DMS153 treated with DMSO at 0.1 percent for 48 hours (cell line): Measurements from ENCODE around the gene CARS1.

ENCODE experiments used
- DNase-seq: peaks from one replicate; lab custom pipeline; 2025; ENCODE audit not compliant: unreplicated experiment; lab: John Stamatoyannopoulos, UW

Gene CARS1

GRCh38 chr11:2994336-2994730 is 62.9 kb downstream of the CARS1 start:
- DNase-seq, result no peak

GRCh38 chr11:2992997-2993325 is 64.3 kb downstream of the CARS1 start:
- DNase-seq, result no peak

- DNase-seq, result peak; percentile 90
Observed at GRCh38 chr11:2992234-2992996, 64.8 kb downstream of the CARS1 start, which contains the start of gene NAP1L4. Gene NAP1L4, minus strand, starts transcription at chr11:2992329. Its CDS starts 13,109 bp downstream, at chr11:2979220.

- no peak for DNase-seq
Observed at GRCh38 chr11:2991452-2992233, 65.6 kb downstream of the CARS1 start.

- no peak for DNase-seq
Observed at GRCh38 chr11:2990617-2991451, 66.4 kb downstream of the CARS1 start.

GRCh38 chr11:2989551-2989950 is 67.7 kb downstream of the CARS1 start:
- no peak for DNase-seq

- DNase-seq, result no peak
Observed at GRCh38 chr11:2989006-2989405, 68.2 kb downstream of the CARS1 start.

- DNase-seq, result no peak
Observed at GRCh38 chr11:2987881-2988861, 69.1 kb downstream of the CARS1 start.

GRCh38 chr11:2983908-2984307 is 73.3 kb downstream of the CARS1 start:
- no peak for DNase-seq

- DNase-seq, result no peak
Observed at GRCh38 chr11:2982214-2982613, 75.0 kb downstream of the CARS1 start.

- DNase-seq, result no peak
Observed at GRCh38 chr11:2981130-2981529, 76.1 kb downstream of the CARS1 start.

GRCh38 chr11:2980168-2980840 is 76.9 kb downstream of the CARS1 start:
- DNase-seq, result no peak

- DNase-seq, result no peak
Observed at GRCh38 chr11:2977113-2977512, 80.1 kb downstream of the CARS1 start.

- DNase-seq, result no peak
Observed at GRCh38 chr11:2976294-2977063, 80.7 kb downstream of the CARS1 start.

- no peak for DNase-seq
Observed at GRCh38 chr11:2975594-2975993, 81.6 kb downstream of the CARS1 start.

GRCh38 chr11:2974272-2974671 is 83.0 kb downstream of the CARS1 start:
- no peak for DNase-seq

GRCh38 chr11:2968341-2968900 is 88.8 kb downstream of the CARS1 start:
- DNase-seq, result no peak

- DNase-seq, result no peak
Observed at GRCh38 chr11:2964782-2965181, 92.4 kb downstream of the CARS1 start.

- DNase-seq, result no peak
Observed at GRCh38 chr11:2963761-2964160, 93.5 kb downstream of the CARS1 start.
